GM12874 (cell line): ENCODE results near the gene NBEA.

Source experiments
- TF ChIP-seq, protein P1 (sequence below): IDR thresholded peaks from 2 replicates; pipeline ENCODE4 v1.5.1; 2011; ENCODE audit warnings: low read depth, mild to moderate bottlenecking, control low read depth, low read length, moderate library complexity; ENCODE audit not compliant: insufficient read depth

NBEA gene

GRCh38 chr13:35473206-35473775 is 531.2 kb downstream of the NBEA start:
- TF ChIP-seq, protein P1, sequence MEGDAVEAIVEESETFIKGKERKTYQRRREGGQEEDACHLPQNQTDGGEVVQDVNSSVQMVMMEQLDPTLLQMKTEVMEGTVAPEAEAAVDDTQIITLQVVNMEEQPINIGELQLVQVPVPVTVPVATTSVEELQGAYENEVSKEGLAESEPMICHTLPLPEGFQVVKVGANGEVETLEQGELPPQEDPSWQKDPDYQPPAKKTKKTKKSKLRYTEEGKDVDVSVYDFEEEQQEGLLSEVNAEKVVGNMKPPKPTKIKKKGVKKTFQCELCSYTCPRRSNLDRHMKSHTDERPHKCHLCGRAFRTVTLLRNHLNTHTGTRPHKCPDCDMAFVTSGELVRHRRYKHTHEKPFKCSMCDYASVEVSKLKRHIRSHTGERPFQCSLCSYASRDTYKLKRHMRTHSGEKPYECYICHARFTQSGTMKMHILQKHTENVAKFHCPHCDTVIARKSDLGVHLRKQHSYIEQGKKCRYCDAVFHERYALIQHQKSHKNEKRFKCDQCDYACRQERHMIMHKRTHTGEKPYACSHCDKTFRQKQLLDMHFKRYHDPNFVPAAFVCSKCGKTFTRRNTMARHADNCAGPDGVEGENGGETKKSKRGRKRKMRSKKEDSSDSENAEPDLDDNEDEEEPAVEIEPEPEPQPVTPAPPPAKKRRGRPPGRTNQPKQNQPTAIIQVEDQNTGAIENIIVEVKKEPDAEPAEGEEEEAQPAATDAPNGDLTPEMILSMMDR = no peak

DNA sequence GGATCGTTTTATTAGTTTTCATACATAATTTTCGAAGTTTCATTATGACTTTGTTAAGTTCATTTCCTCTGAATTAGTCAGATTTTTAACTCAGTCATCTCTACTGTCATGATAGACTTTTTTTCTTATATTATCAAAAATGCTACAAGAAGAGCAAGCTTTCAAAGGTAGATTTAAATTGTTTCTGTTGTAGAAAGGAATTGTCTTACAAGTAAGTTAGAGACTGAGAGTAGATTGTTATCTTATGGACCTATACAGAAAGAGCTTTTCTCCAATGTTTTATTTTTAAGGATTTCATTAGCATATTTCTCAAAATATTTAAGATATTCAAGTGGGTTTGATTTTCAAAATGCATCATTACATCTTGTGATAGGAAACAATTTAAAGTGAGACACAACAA is 531.7 kb downstream of the NBEA start:
- TF ChIP-seq, protein P1 = no peak

- TF ChIP-seq, protein P1 = no peak
These were observed 532.6 kb downstream of the NBEA start for GRCh38 chr13:35474496-35475211.

GRCh38 chr13:35475212-35475959 is 533.3 kb downstream of the NBEA start:
- TF ChIP-seq, protein P1 = no peak

DNA sequence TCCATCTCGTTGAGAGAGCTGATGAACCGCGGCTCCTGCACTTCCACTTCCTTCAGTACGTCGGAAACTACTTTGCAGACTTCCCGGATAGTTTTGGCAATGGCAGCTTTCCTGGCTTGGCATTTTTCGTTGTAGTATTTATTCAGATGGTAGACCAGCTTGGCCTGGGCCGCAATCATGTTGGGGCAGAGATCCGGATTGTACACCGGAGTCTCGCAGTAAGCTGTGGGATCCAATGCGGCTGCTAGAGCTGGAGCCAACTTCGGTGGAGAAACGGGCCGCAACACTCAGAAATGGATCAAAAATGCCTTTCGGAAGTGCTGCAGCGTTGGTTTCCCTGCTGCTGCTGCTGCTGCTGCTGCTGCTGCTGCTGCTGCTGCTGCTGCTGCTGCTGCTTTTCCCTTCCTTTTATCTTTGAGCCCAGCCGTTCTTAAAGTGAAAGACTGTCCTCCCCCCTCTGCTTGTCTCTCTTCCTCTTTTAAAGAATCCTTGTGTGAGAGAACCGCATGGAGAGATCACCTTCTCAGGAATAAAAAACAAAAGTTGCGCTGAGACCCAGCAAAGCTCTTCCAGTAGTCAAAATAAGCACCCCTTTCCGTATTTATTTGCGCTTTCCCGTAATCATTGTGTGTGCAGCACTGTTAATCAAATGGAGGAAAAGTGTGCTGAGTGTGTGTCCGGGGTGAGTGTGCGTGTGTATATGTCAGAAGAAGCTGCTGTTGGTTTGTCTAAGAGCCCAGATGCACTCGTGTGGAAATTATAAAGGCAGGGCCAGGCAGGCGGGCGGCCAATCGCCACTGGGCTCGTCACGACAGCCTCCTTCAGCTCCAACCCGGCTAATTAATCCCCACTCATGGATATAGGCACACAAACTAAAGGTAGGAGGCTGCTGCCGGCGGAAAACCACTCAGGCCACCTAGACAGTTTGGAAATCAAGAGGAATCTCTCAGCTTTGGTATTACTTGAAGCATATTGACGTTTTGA is 534.2 kb downstream of the NBEA start, which contains the start of gene MAB21L1:
Gene MAB21L1 (minus strand): TSS at position 730 of the 984 bp plus-strand sequence. CDS start 551 bp downstream, at position 179.
- TF ChIP-seq, protein P1 = no peak

DNA sequence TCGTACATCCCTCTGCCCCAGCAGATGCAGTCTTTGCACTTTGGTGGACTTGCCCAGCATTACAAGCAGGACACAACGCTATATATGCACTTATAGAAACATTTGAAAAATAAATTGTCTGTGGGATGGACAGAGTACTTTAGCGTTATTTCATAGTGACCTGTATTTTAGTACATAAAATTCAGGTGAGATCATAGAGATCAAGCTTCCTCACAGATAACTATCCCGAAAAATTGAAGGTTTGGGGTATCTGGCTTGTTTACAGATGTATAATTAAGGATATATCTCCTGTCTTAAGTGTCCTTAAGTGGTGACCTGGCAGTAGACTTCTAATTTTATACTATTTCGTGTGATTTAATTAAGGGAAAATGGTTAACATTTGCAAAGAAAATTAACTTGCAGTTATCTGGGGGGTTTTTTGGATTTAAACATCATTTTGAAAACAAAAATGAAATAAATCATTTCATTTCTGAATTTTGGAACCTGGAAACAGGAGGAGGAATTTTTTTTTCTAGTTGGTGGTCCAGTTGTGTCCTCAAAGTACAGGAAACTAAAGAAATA is 535.4 kb downstream of the NBEA start:
- TF ChIP-seq, protein P1 = no peak
